ENCODE data around the gene TRMT61B.

The TRMT61B gene

DNA sequence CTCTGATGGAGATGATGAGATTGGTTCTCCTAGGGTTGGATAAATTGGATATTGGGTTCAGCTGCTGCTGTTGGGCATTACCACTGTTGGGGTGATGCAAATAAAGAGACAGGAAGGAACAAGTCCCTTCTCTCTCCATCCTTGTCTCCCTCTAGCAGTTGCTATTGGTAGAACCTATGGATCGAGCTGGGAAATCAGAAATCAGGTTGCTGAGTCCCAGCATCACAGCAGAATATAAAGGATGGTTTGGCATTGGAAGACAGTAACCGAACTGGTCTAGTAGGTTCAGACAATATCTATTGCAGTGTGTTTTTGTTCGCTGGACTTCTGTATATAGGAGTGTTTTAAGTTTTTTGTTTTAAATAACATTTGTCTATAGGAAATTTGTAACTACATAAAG lies 32.5 kb upstream of the TRMT61B start:
- TF ChIP-seq PAX5 (IDR thresholded peaks at IDR 0.05; ENCODE audit: insufficient read depth, low read length, severe bottlenecking) (no peak), POLR2AphosphoS5 (IDR thresholded peaks at IDR 0.05; ENCODE audit: low read depth, low read length) (no peak), TAF1 (IDR thresholded peaks at IDR 0.05; ENCODE audit: low read depth, low read length) (no peak), POLR2A (IDR thresholded peaks at IDR 0.05; ENCODE audit: low read depth, low read length) (no peak), SPI1 (IDR thresholded peaks at IDR 0.05; ENCODE audit: low read depth, low read length) (no peak), POU2F2 (IDR thresholded peaks at IDR 0.05; ENCODE audit: low read depth, low read length) (no peak)
- DNase-seq (ENCODE audit: insufficient read length, low spot score) (no peak), FAIRE-seq (no peak)

DNA sequence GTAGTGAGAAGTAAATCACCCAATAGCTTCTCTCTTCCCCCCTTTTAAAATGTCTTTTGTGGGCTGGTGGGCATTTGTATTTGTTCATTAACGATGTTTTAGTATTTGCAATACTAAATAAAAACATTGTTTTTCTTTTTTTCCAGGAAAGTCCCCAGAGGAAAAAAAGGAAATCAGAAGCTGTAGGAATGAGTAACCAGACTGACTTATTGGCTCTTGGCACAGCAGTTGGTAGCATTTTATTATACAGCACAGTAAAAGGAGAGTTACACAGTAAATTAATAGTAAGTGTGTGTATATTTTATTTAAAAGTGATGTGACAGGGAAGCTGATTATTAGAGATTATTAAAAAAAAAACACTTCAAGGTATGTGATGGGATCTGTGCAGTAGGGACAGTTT lies 31.7 kb upstream of the TRMT61B start:
- DNase-seq (ENCODE audit: insufficient read length, low spot score) = no peak
- TF ChIP-seq SPI1 (IDR thresholded peaks at IDR 0.05; ENCODE audit: low read depth, low read length) (no peak), POLR2A (IDR thresholded peaks at IDR 0.05; ENCODE audit: low read depth, low read length) (no peak), POLR2AphosphoS5 (IDR thresholded peaks at IDR 0.05; ENCODE audit: low read depth, low read length) (no peak), POU2F2 (IDR thresholded peaks at IDR 0.05; ENCODE audit: low read depth, low read length) (no peak), PAX5 (IDR thresholded peaks at IDR 0.05; ENCODE audit: insufficient read depth, low read length, severe bottlenecking) (no peak), TAF1 (IDR thresholded peaks at IDR 0.05; ENCODE audit: low read depth, low read length) (no peak)
- no peak for FAIRE-seq

DNA sequence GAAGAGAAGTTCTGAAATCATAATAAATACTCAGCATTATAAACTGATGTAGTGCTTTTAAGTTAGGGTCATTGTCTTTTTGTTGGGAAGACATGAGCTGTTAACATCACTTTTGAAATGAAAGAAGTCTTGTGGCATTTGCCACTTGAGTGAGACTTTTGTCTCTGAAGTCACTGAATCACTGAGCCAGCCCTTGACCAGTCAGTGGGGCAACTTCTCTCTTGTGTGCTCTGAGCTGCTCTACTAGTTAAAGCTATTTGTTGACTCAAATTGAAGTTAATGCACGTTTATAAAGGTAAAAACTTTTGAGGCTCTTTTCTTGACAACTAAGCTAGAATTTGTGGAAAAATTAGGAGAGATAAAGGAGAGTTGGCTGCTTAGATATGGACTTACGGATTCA lies 31.1 kb upstream of the TRMT61B start:
- FAIRE-seq = no peak
- TF ChIP-seq POLR2AphosphoS5 (IDR thresholded peaks at IDR 0.05; ENCODE audit: low read depth, low read length) (no peak), SPI1 (IDR thresholded peaks at IDR 0.05; ENCODE audit: low read depth, low read length) (no peak), POLR2A (IDR thresholded peaks at IDR 0.05; ENCODE audit: low read depth, low read length) (no peak), TAF1 (IDR thresholded peaks at IDR 0.05; ENCODE audit: low read depth, low read length) (no peak), POU2F2 (IDR thresholded peaks at IDR 0.05; ENCODE audit: low read depth, low read length) (no peak), PAX5 (IDR thresholded peaks at IDR 0.05; ENCODE audit: insufficient read depth, low read length, severe bottlenecking) (no peak)

GRCh38 chr2:28898048-28898447 lies 27.9 kb upstream of the TRMT61B start:
- FAIRE-seq (peak; percentile 13), DNase-seq (ENCODE audit: insufficient read length, low spot score) (no peak)
- TF ChIP-seq POLR2AphosphoS5 (IDR thresholded peaks at IDR 0.05; ENCODE audit: low read depth, low read length) (no peak), SPI1 (IDR thresholded peaks at IDR 0.05; ENCODE audit: low read depth, low read length) (no peak)

More for the DNA sequence above, 31.1 kb upstream of the TRMT61B start:
- no peak for DNase-seq (ENCODE audit: insufficient read length, low spot score)

- DNase-seq (ENCODE audit: insufficient read length, low spot score) (no peak), FAIRE-seq (no peak)
- TF ChIP-seq TAF1 (IDR thresholded peaks at IDR 0.05; ENCODE audit: low read depth, low read length) (no peak), SPI1 (IDR thresholded peaks at IDR 0.05; ENCODE audit: low read depth, low read length) (no peak), POLR2A (IDR thresholded peaks at IDR 0.05; ENCODE audit: low read depth, low read length) (no peak), PAX5 (IDR thresholded peaks at IDR 0.05; ENCODE audit: insufficient read depth, low read length, severe bottlenecking) (no peak), POU2F2 (IDR thresholded peaks at IDR 0.05; ENCODE audit: low read depth, low read length) (no peak), POLR2AphosphoS5 (IDR thresholded peaks at IDR 0.05; ENCODE audit: low read depth, low read length) (no peak)
Measured at GRCh38 chr2:28896906-28897305, 26.8 kb upstream of the TRMT61B start.

DNA sequence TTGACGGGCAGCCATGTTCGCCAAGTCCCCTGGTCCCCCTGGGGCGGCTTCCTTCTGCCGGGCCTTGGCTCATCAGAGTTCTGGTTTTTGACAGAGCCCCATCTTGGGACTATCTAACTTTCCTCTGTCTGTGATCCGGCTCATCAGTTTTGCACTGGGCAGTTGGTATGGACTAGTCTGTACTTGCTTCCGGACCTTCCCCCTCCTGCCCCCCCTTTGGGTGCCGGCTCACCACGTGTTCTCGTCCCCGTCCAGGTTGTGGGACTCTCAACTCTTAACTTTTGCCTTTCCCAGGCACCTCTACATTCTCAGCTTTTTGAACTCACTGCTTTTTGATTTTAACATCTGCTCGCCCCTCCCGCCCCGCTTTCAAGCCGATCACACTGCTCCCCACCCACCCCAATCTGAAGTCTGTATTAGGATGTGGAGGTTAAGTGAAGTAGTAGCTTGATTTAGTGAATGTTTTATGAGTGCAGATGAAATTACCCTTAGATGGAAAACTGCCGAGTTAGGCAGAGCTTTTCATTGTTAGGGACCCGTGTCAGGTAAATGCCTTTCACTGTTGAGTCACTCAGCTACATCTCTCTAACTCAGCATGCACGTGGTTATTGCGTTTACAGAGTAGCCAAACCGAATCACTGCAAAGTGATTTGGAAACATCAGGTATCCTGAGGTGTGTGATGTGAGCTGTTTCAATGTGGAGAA lies 25.2 kb upstream of the TRMT61B start:
- DNase-seq (ENCODE audit: insufficient read length, low spot score) (peak; percentile 23), FAIRE-seq (peak; percentile 66)
- no peak for TF ChIP-seq PAX5 (IDR thresholded peaks at IDR 0.05; ENCODE audit: insufficient read depth, low read length, severe bottlenecking)
- TF ChIP-seq SPI1 (IDR thresholded peaks at IDR 0.05; ENCODE audit: low read depth, low read length) = no peak
- TF ChIP-seq POU2F2 (IDR thresholded peaks at IDR 0.05; ENCODE audit: low read depth, low read length) = no peak
- TF ChIP-seq TAF1 (IDR thresholded peaks at IDR 0.05; ENCODE audit: low read depth, low read length) = peak; percentile 33; the same call in 1 of the 2 replicates

GRCh38 chr2:28894470-28895188 lies 24.5 kb upstream of the TRMT61B start, which contains the start of gene WDR43:
TSS of gene WDR43 (plus strand) at chr2:28894667. CDS start at chr2:28894699, 32 bp downstream.
- FAIRE-seq (peak; percentile 97), DNase-seq (ENCODE audit: insufficient read length, low spot score) (peak; percentile 90)
- TF ChIP-seq TAF1 (IDR thresholded peaks at IDR 0.05; ENCODE audit: low read depth, low read length) (peak; percentile 92), SPI1 (IDR thresholded peaks at IDR 0.05; ENCODE audit: low read depth, low read length) (peak; percentile 89), PAX5 (IDR thresholded peaks at IDR 0.05; ENCODE audit: insufficient read depth, low read length, severe bottlenecking) (no peak), POLR2AphosphoS5 (IDR thresholded peaks at IDR 0.05; ENCODE audit: low read depth, low read length) (peak; percentile 87; the same call in 1 of the 2 replicates), POU2F2 (IDR thresholded peaks at IDR 0.05; ENCODE audit: low read depth, low read length) (0 out of 2 replicates have a peak, but pooled peaks have one; percentile 14), POLR2A (IDR thresholded peaks at IDR 0.05; ENCODE audit: low read depth, low read length) (peak; percentile 88)

GRCh38 chr2:28893488-28893887 lies 23.4 kb upstream of the TRMT61B start:
- TF ChIP-seq SPI1 (IDR thresholded peaks at IDR 0.05; ENCODE audit: low read depth, low read length) = no peak
- TF ChIP-seq TAF1 (IDR thresholded peaks at IDR 0.05; ENCODE audit: low read depth, low read length) = no peak
- no peak for TF ChIP-seq POLR2AphosphoS5 (IDR thresholded peaks at IDR 0.05; ENCODE audit: low read depth, low read length)
- TF ChIP-seq POU2F2 (IDR thresholded peaks at IDR 0.05; ENCODE audit: low read depth, low read length) = no peak
- TF ChIP-seq PAX5 (IDR thresholded peaks at IDR 0.05; ENCODE audit: insufficient read depth, low read length, severe bottlenecking) = no peak
- TF ChIP-seq POLR2A (IDR thresholded peaks at IDR 0.05; ENCODE audit: low read depth, low read length) = no peak
- DNase-seq (ENCODE audit: insufficient read length, low spot score) (no peak), FAIRE-seq (no peak)

DNA sequence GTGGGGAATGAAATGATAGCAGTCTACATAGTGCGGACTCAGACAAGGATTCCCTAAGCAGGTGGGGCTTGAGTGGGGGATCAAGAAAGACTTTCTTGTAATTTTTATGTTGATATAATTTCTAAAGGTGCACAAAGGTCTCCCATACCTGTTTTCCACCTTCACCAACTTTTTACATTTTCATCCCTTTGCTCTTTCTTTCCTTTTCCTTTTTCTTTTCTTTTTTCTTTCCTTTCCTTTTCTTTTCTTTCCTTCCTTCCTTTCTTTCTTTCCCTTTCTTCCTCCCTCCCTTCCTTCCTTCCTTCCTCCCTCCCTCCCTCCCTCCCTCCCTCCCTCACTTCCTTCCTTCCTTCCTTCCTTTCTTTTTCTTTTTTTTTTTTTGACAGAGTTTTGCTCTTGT lies 10.1 kb upstream of the TRMT61B start:
- no peak for FAIRE-seq
- no peak for TF ChIP-seq POLR2A (IDR thresholded peaks at IDR 0.05; ENCODE audit: low read depth, low read length)
- no peak for TF ChIP-seq SPI1 (IDR thresholded peaks at IDR 0.05; ENCODE audit: low read depth, low read length)
- TF ChIP-seq TAF1 (IDR thresholded peaks at IDR 0.05; ENCODE audit: low read depth, low read length) = no peak
- TF ChIP-seq POU2F2 (IDR thresholded peaks at IDR 0.05; ENCODE audit: low read depth, low read length) = no peak
- TF ChIP-seq POLR2AphosphoS5 (IDR thresholded peaks at IDR 0.05; ENCODE audit: low read depth, low read length) = no peak
- TF ChIP-seq PAX5 (IDR thresholded peaks at IDR 0.05; ENCODE audit: insufficient read depth, low read length, severe bottlenecking) = no peak
- no peak for DNase-seq (ENCODE audit: insufficient read length, low spot score)
